GOT3 (cell line): ENCODE measurements around the gene KDM4C.

ENCODE experiments used
- DNase-seq: peaks from one replicate; lab custom pipeline; 2025; ENCODE audit warnings: mixed read lengths; lab: John Stamatoyannopoulos, UW

Gene KDM4C

GRCh38 chr9:7210854-7211637, 453.3 kb downstream of the KDM4C start:
- DNase-seq = no peak

DNA sequence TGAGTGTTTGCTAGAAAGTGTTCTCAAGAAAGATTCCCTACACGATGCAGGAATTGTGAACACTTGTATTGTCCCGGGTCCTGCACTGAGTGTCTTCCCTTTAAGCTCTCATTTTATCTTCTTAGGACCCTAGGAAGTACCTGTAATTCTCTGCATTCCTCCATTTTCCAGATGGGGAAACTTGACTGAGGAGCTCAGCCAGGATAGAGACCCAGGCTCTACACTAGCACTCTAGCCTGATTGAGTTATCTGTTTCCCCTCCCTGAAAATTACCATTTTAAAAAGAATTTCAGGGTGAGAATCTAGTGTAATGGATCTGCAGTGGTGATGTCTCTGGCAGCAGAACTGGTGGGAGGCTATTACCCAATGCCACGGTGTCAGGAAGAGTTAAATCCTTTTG, 453.9 kb downstream of the KDM4C start:
- no peak for DNase-seq

GRCh38 chr9:7212101-7212500, 454.3 kb downstream of the KDM4C start:
- no peak for DNase-seq

GRCh38 chr9:7216004-7216841, 458.4 kb downstream of the KDM4C start:
- DNase-seq = no peak

DNA sequence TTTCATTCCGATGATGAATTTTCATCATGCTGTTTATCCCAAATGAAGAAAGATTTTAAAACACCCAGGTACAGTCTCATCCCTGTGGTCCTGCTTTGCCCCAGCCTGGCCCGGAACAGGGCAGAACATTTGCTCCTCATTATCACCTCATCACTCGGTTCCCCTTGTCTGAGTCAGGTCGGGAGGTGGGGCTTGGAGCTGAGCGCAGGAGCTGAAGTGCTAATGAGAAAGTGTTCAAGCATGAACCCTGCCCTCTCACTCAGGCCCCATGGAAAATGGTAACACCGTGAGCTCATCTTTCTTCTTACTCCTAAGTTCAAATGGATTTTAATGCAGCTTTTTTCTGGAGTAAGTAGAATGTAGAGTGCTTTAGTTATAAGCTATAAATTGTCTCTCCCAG, 466.2 kb downstream of the KDM4C start:
- DNase-seq = no peak
